Psoas muscle (tissue), 8 donors: ENCODE results near the gene NR6A1. TPM values are rescaled to one million over a fixed set of nuclear protein-coding genes. Genes with fewer than 3 reads are reported as not detected.

ENCODE experiments used
- ATAC-seq, 4 donors: fragments of 200-7000 bp; cut with Tn5 transposase; one replicate each; pipeline ENCODE4 v1.9.1; 2020; ENCODE audit warnings: moderate library complexity in 3 of 4, mild to moderate bottlenecking in 2 of 4
- DNase-seq, 2 donors: peaks; one replicate each; pipeline ENCODE4 v3.0.0-alpha.2; 2020
- H3K27ac ChIP-seq: fragments of 200-600 bp; one replicate; pipeline ENCODE4 v1.8.0; 2022
- H3K27me3 ChIP-seq, 3 donors: fragments of 200-600 bp in 1 of 3; one replicate each; pipeline versions ENCODE4 v1.6.1 to v1.8.0; 2013 to 2022; ENCODE audit warnings: low read length in 2 of 3, mild to moderate bottlenecking in 2 of 3, moderate library complexity in 1 of 3; ENCODE audit not compliant: insufficient read depth in 3 of 3
- H3K36me3 ChIP-seq, 2 donors: fragments of 200-600 bp in 1 of 2; one replicate each; pipeline versions ENCODE4 v1.6.1 to v1.8.0; 2013 to 2022; ENCODE audit warnings: low read depth in 1 of 2, mild to moderate bottlenecking in 1 of 2, moderate library complexity in 1 of 2; ENCODE audit not compliant: insufficient read depth in 1 of 2
- H3K4me1 ChIP-seq: fragments of 200-600 bp; one replicate; pipeline ENCODE4 v1.8.0; 2022
- H3K4me3 ChIP-seq: fragments of 200-600 bp; one replicate; pipeline ENCODE4 v1.8.0; 2022; ENCODE audit warnings: mild to moderate bottlenecking
- H3K9me3 ChIP-seq: fragments of 200-600 bp; one replicate; pipeline ENCODE4 v1.8.0; 2022
- CTCF ChIP-seq: fragments of 200-600 bp; IDR thresholded peaks from one replicate; pipeline ENCODE4 v1.8.0; 2022; ENCODE audit warnings: antibody characterized with exemption
- WGBS, 3 donors: extraction: QIAGEN DNeasy Blood & Tissue Kit; methylation state at CpG; one replicate each; pipeline versions ENCODE4 v1.1.6 to v1.1.7; 2013; 5-methylcytosine and 5-hydroxymethylcytosine counted together
- intact Hi-C, 2 donors: fragments of 100-400 bp; cut with DNase I; formaldehyde crosslinking; loops; one replicate each; pipeline versions ENCODE4 v1.11.0 to v1.14.2; 2022
- polyA plus RNA-seq, 3 donors: library from polyadenylated mRNA; stranded (reverse); fragments of 200-250 nt; gene quantifications; one replicate each; pipeline ENCODE4 v1.2.3, GENCODE V29; 2013
- total RNA-seq, 4 donors: library from RNA; stranded (reverse); fragmentation: NEBNext Ultra II Directional in 2 of 4; extraction: Animal tissue kit (Norgen Biotek cat#: 25700) in 2 of 4; gene quantifications; one replicate each; pipeline versions ENCODE4 v1.2.1 to v1.2.4, GENCODE V29; 2021 to 2023
- donor health status: healthy with polysubstance abuse.
- donor health status: DM: no; HTN: no; CAD: no; lungs with moderate emphysema.
- donor health status: Bipolar disorder and iron deficiency.
- donor health status: healthy.
- donor health status: DM: yes; HTN: yes; CAD: no.
- donor health status: DM: no; HTN: no; CAD: no.
- donor health status: DM: no; HTN: no; CAD: no.
- donor health status: DM: yes; HTN: yes; CAD: no.

The NR6A1 gene
- total and polyA plus RNA-seq, 7 donors: 0.32 to 2.6 (median 0.70) TPM

- DNase-seq (no peak), ATAC-seq (no peak)
- 71 to 82% (median 72%) methylated on average over 1 of the region's 1 CpG for WGBS, 3 donors
- Histone ChIP-seq H3K36me3 (no peaks in the 10 kb centered on the region), H3K9me3 (no peaks in the 10 kb centered on the region), H3K27me3 (no peaks in the 10 kb centered on the region), H3K4me3 (no peak overlapping the region), H3K27ac (no peak overlapping the region), H3K4me1 (no peaks in the 10 kb centered on the region)
- intact Hi-C loops: no loop called here
- TF ChIP-seq CTCF: no peak
Measured at GRCh38 chr9:124549016-124549415, 222.1 kb downstream of the NR6A1 start.

GRCh38 chr9:124544535-124544934 is 226.6 kb downstream of the NR6A1 start:
- no peaks in the 10 kb centered on the region for H3K27me3 ChIP-seq
- TF ChIP-seq CTCF: no peak
- no peaks in the 10 kb centered on the region for H3K9me3 ChIP-seq
- WGBS, 3 donors: 94 to 100% (median 94%) methylated on average over 2 of the region's 2 CpGs
- DNase-seq (no peak), ATAC-seq (no peak)
- intact Hi-C loops: no loop called here
- H3K4me3 ChIP-seq: no peak overlapping the region
- no peaks in the 10 kb centered on the region for H3K36me3 ChIP-seq
- H3K27ac ChIP-seq: no peak overlapping the region
- no peaks in the 10 kb centered on the region for H3K4me1 ChIP-seq

- Histone ChIP-seq H3K4me3 (no peak overlapping the region), H3K9me3 (no peaks in the 10 kb centered on the region), H3K27me3 (no peaks in the 10 kb centered on the region), H3K4me1 (no peaks in the 10 kb centered on the region), H3K27ac (no peak overlapping the region), H3K36me3 (peaks cover 0 to 9% of the 10 kb centered on the region in 2 donors)
- ATAC-seq: no peak
- DNase-seq: no peak
- no peak for TF ChIP-seq CTCF
- intact Hi-C loops: no loop called here
Measured at GRCh38 chr9:124541824-124542223, 229.3 kb downstream of the NR6A1 start.

GRCh38 chr9:124537926-124538325 is 233.2 kb downstream of the NR6A1 start:
- Histone ChIP-seq H3K4me3 (no peak overlapping the region), H3K9me3 (no peaks in the 10 kb centered on the region), H3K27ac (no peak overlapping the region), H3K36me3 (peaks cover 0 to 12% of the 10 kb centered on the region in 2 donors), H3K27me3 (no peaks in the 10 kb centered on the region), H3K4me1 (no peaks in the 10 kb centered on the region)
- WGBS, 3 donors: 90 to 96% (median 92%) methylated on average over 8 of the region's 8 CpGs
- TF ChIP-seq CTCF: no peak
- DNase-seq: no peak
- ATAC-seq: no peak
- intact Hi-C loops: loop anchor here (2.0 to 5.0 kb wide), 3 partner anchors 116 to 411 kb away; no protein-coding TSS in a partner anchor

GRCh38 chr9:124535846-124536245 is 235.3 kb downstream of the NR6A1 start:
- no peaks in the 10 kb centered on the region for H3K27me3 ChIP-seq
- no peak for TF ChIP-seq CTCF
- H3K4me1 ChIP-seq: no peaks in the 10 kb centered on the region
- DNase-seq (no peak), ATAC-seq (no peak)
- WGBS, 3 donors: 90 to 92% (median 91%) methylated on average over 10 of the region's 10 CpGs
- H3K36me3 ChIP-seq: peaks cover 0 to 12% of the 10 kb centered on the region in 2 donors
- H3K9me3 ChIP-seq: no peaks in the 10 kb centered on the region
- H3K27ac ChIP-seq: no peak overlapping the region
- intact Hi-C loops: loop anchor here (2.0 to 5.0 kb wide), 3 partner anchors 114 to 409 kb away; no protein-coding TSS in a partner anchor
- no peak overlapping the region for H3K4me3 ChIP-seq
